Endothelial cell (in vitro differentiated cells): ENCODE measurements around the gene FAM107B. TPM values are rescaled to one million over a fixed set of nuclear protein-coding genes. Genes with fewer than 3 reads are reported as not detected.

Experiments
- DNase-seq: peaks from one replicate; pipeline ENCODE4 v3.0.0; 2021; ENCODE audit warnings: low spot score
- H3K27ac Mint-ChIP-seq: one replicate; pipeline ENCODE4 v1.8.0; 2021; ENCODE audit warnings: mixed read lengths, inconsistent platforms; ENCODE audit not compliant: unreplicated experiment
- H3K27me3 Mint-ChIP-seq: one replicate; pipeline ENCODE4 v1.8.0; 2021; ENCODE audit warnings: mild to moderate bottlenecking, moderate library complexity, mixed read lengths, inconsistent platforms; ENCODE audit not compliant: unreplicated experiment
- H3K36me3 Mint-ChIP-seq: one replicate; pipeline ENCODE4 v1.8.0; 2021; ENCODE audit warnings: mild to moderate bottlenecking, low read depth, mixed read lengths, inconsistent platforms; ENCODE audit not compliant: unreplicated experiment
- H3K4me1 Mint-ChIP-seq: one replicate; pipeline ENCODE4 v1.8.0; 2021; ENCODE audit warnings: mild to moderate bottlenecking, mixed read lengths, inconsistent platforms; ENCODE audit not compliant: unreplicated experiment
- H3K4me3 Mint-ChIP-seq: one replicate; pipeline ENCODE4 v1.8.0; 2021; ENCODE audit warnings: mild to moderate bottlenecking, mixed read lengths, inconsistent platforms; ENCODE audit not compliant: unreplicated experiment
- H3K9me3 Mint-ChIP-seq: one replicate; pipeline ENCODE4 v1.8.0; 2021; ENCODE audit warnings: mixed read lengths, inconsistent platforms; ENCODE audit not compliant: unreplicated experiment
- total RNA-seq: library from RNA; stranded (reverse); fragmentation: NEBNext Ultra II Directional; extraction: Animal tissue kit (Norgen Biotek cat#: 25700); gene quantifications from one replicate; pipeline ENCODE4 v1.2.1, GENCODE V29; 2021; ENCODE audit not compliant: unreplicated experiment
- TF ChIP-seq, protein P1 (sequence below): fragments of 200-600 bp; sonication (generic); IDR thresholded peaks from one replicate; pipeline ENCODE4 v1.5.0; 2021; ENCODE audit warnings: antibody characterized with exemption; ENCODE audit not compliant: unreplicated experiment

FAM107B gene
- total RNA-seq, 1 donor from 2014 or later, result 462 TPM

DNA sequence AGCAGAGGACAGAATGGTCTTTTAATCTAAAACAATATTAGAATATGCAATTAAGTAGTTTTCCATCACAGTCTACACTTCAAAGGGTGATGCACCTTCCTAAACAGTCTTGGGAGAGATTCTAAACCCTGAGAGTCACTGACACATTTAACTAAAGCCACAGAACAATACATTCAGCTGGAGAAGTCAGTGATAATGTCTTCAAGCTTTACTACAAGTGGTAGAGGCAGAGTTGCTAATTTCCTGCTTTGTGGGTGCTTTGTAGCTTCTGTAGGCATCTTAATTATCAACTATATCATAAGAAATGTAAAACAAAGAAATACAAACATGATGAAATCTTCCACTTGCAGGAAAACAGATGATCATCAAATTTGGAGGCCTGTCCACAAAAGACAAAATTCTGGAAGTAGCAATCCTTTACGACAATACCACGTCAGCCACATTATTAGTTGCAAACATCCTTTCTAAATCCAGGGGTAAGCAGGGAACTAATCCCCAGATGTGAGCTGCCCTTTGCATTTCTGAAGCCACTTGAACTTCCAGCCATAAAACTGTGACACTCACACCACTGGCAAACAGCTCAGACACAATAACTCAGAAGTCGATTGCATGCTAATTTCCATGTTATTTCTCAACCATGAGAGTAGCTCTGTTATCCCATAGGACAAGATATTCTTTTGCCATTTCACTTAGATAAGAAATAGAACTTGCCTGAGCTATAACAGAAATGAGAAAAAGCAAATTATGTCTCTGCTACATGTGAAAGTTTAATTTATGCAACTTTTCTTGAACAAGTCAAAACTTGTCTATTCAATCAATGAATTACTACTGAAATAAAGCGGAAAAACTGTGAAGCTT, 212.2 kb downstream of the FAM107B start:
- Mint-ChIP-seq H3K4me3 (no peak overlapping the region), H3K36me3 (peaks cover 42% of the 10 kb centered on the region), H3K9me3 (no peaks in the 10 kb centered on the region), H3K4me1 (peaks cover 84% of the 10 kb centered on the region), H3K27ac (peak overlapping the region; percentile 33), H3K27me3 (peaks cover 13% of the 10 kb centered on the region)
- TF ChIP-seq, protein P1, sequence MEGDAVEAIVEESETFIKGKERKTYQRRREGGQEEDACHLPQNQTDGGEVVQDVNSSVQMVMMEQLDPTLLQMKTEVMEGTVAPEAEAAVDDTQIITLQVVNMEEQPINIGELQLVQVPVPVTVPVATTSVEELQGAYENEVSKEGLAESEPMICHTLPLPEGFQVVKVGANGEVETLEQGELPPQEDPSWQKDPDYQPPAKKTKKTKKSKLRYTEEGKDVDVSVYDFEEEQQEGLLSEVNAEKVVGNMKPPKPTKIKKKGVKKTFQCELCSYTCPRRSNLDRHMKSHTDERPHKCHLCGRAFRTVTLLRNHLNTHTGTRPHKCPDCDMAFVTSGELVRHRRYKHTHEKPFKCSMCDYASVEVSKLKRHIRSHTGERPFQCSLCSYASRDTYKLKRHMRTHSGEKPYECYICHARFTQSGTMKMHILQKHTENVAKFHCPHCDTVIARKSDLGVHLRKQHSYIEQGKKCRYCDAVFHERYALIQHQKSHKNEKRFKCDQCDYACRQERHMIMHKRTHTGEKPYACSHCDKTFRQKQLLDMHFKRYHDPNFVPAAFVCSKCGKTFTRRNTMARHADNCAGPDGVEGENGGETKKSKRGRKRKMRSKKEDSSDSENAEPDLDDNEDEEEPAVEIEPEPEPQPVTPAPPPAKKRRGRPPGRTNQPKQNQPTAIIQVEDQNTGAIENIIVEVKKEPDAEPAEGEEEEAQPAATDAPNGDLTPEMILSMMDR, result peak; percentile 13
- no peak for DNase-seq

DNA sequence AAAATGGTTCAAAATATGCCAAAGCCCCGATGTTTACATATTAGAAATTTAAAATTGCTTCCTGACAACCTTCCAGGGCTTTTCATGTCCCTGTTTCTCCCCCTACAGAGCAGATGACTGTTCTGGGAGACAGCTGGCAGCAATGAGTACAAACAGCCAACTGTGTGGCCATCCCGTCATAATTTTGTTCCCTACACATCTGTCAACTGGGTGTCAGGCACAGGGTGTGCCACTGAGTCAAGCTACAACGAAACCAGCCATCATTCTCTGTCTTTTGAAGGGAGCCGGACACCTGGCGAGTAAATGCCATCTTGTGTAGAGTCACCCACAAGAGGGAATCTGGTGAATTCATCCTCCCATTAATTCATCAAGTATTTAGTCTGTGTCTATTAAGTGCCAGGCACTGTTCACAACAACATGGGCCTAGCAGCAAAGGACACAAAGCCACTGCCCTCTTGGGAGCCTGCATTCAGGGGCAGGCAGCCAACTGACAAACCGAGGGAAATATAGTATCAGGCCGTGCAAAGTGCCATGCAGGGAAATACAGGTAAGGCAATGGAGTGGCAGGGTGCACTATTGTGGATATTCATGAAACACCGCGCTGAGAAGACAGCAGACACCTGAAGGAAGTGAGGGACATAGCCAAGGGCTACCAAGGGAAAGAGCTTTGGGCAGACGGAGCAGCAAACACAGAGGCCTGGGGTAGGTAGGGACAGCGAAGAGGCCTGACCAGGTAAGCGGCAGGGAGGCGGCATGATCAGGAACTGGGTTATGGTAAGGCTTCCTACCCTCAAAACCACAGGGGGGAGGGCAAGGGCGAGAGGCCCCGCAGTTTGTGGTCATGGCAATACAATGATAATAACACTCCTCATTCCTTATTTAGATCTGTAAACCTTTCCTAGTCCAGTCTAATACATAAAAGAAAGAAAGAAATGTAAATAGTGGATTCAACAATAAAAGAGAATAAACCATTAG, 213.6 kb downstream of the FAM107B start:
- no peak for DNase-seq
- H3K9me3 Mint-ChIP-seq, result no peaks in the 10 kb centered on the region
- H3K36me3 Mint-ChIP-seq, result peaks cover 38% of the 10 kb centered on the region
- peak overlapping the region; percentile 32 for H3K27ac Mint-ChIP-seq
- TF ChIP-seq, protein P1, result no peak
- peaks cover 87% of the 10 kb centered on the region for H3K4me1 Mint-ChIP-seq
- H3K27me3 Mint-ChIP-seq, result peaks cover 13% of the 10 kb centered on the region
- H3K4me3 Mint-ChIP-seq, result peak overlapping the region; percentile 52

DNA sequence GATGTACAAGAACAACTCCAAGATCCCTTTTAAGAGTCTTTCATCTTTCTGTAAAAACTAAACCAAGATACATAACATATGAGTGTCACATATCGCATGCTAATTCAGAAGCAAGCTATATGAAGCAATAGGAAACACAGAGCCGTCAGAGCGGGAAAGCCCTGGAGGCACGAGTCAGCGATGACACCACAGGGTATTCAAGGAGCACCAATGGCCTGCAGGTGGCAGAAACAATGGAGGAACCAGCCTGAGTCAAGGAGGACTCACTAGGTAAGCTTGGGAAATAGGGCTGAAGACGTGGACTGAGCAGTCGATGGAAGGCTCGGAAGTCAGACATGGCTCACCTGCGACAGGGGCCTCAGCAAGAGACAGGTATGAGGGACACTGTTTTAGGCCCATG, 214.4 kb downstream of the FAM107B start:
- peaks cover 87% of the 10 kb centered on the region for H3K4me1 Mint-ChIP-seq

DNA sequence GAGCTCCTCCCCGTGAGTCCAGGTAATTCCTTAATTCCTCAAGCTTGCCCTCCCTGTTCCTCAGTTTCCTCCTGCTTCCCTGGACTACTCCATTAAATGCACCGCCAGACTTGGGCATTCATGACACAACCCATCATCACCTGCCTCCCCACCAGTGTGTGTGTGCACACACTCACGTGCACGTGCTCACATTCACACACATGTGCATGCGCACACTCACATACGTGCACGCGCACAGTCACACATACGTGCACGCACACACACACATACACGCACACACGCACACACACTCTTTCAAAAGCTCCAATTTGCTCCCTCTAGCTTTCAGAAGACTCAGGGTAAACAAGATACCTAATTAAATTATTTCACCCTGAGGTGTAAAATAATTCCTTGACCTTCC, 216.7 kb downstream of the FAM107B start:
- Mint-ChIP-seq H3K36me3 (peaks cover 30% of the 10 kb centered on the region), H3K27me3 (peaks cover 11% of the 10 kb centered on the region), H3K4me3 (peak overlapping the region; percentile 38), H3K4me1 (peaks cover 86% of the 10 kb centered on the region), H3K27ac (no peak overlapping the region), H3K9me3 (no peaks in the 10 kb centered on the region)
- no peak for DNase-seq
- TF ChIP-seq, protein P1, result no peak

More for the DNA sequence above, 214.4 kb downstream of the FAM107B start:
- peak overlapping the region; percentile 76 for H3K27ac Mint-ChIP-seq
- TF ChIP-seq, protein P1, result no peak
- peaks cover 30% of the 10 kb centered on the region for H3K36me3 Mint-ChIP-seq
- peak overlapping the region; percentile 19 for H3K4me3 Mint-ChIP-seq
- H3K9me3 Mint-ChIP-seq, result no peaks in the 10 kb centered on the region
- peaks cover 11% of the 10 kb centered on the region for H3K27me3 Mint-ChIP-seq
- peak; percentile 41 for DNase-seq
